NCI-H1092 treated with DMSO at 0.1 percent for 48 hours (cell line): ENCODE measurements around the gene SLC4A8.

Source experiments
- DNase-seq: peaks from one replicate; lab custom pipeline; 2025; lab: John Stamatoyannopoulos, UW

The SLC4A8 gene

DNA sequence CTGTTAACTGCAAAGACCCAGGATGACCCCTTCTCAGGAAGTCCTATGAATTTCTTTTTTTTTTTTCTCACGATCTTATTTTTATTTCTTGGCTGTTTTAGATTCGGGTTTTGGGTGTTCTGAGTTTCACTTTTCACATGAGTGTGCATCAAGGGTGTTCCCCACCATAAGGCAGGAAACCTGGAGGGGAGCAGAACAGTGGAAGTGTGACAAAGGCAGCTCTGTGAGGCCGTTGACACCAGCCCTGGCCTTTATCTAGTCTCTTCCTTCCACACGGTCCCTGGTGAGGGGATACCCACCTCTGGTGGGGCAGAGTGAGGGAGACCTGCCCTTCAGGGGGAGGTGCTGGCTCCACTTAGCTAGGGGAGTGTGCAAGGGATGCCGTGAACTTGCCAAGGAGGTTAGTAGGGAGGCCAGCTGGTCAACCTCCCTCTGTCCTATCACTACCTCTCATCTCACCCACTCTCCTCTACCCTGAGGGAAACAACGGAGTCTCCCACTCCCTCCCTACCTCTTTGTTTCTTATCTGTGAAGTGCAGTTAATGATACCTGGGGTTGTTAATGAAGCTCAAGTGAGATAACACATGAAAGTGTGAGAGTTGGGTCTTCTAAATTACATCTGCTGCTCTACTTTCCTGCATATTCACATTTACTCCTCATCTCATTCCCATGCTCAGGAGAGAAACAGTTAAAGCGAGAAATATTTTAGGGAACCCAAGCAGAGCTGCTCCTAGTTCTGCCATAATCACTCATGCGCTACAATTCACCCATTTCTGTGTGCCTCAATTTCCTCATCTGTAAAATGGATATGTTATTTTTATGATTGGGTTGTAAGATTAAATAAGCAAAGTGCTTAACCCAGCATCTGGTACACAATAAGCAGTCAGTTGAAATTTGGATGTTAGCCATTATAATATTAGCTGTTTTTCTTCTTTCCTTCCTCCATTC is 29.1 kb upstream of the SLC4A8 start:
- no peak for DNase-seq

DNA sequence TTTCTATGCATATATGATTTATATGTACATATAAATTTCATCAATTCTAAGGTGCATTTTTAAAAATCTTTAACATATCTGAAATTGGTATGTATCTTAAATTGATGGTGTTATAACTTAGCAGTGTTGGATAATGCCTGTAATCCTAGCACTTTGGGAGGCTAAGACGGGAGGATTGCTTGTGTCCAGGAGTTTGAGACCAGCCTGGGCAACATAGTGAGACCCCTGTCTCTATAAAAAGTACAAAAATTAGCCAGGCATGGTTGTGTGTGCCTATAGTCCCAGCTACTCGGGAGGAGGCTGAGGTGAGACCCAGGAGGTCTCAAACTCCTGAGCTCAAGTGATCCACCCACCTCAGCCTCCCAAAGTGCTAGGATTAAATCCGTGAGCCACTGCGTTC is 27.0 kb upstream of the SLC4A8 start:
- DNase-seq = no peak

GRCh38 chr12:51399891-51400290 is 24.7 kb upstream of the SLC4A8 start:
- no peak for DNase-seq

DNA sequence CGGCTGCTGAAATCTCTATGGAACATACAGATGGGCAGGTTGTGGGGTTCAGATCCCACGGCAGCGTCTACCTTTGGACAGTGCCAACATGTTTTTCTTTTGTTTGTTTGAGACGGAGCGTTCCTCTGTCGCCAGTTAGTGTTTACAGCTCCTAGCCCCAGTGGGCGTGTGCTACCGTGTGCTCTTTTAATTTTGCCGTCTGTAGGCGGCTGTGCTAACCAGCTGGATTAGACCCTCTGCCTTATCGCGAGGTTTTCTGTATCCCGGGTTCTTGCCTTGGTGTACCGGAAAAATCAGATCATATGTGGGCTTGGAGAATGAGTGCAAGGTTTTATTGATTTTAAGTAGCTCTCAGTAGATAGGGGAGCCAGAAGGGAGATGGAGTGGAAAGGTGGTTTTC is 23.6 kb upstream of the SLC4A8 start:
- no peak for DNase-seq

GRCh38 chr12:51401486-51401885 is 23.1 kb upstream of the SLC4A8 start:
- no peak for DNase-seq

GRCh38 chr12:51401900-51402299 is 22.7 kb upstream of the SLC4A8 start:
- DNase-seq = no peak

GRCh38 chr12:51403159-51403558 is 21.5 kb upstream of the SLC4A8 start:
- DNase-seq = no peak

DNA sequence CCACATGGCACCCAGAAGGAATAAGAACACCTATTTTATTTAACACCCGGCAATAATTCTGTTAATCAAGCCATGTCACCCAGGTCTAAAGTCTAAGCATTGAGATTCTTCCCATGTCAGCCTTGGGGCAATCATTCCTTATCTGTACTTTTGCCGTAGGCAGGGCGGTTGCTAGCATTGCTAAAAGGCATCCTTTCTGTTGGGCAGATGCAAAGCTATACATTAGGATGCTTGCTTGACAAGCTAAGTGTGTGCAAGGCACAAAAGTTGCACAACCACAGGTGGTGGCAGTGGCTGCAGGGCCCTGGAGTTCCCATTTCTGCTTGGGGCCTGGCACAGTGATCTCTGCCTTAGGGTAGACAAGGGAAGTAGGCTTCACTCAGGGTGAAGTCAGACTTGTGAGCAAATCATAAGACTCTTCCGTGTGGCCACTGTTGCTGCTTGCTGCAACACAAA is 20.9 kb upstream of the SLC4A8 start:
- no peak for DNase-seq

DNA sequence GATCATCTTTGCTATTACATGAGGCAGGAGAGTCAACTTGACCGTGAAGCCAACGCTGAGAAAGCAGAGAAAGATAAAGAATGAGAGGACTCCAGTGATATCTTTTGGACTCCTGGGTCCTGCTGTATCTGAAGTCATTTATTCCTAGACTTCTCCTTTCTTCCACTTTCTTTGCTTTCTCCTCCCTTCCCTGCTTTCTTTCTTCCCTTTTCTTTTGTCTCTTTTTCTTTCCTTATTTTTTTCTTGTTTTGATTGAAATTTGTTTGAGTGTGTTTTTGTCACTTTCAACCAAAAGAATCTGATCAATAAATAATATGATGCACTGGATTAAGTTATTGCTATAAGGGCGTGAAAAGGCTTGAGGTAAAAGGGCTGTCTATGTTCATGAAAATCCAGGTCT is 20.0 kb upstream of the SLC4A8 start:
- no peak for DNase-seq

- no peak for DNase-seq
Observed at GRCh38 chr12:51405801-51406207, 18.8 kb upstream of the SLC4A8 start.

- DNase-seq = no peak
Observed at GRCh38 chr12:51406290-51406689, 18.3 kb upstream of the SLC4A8 start.

GRCh38 chr12:51406859-51407258 is 17.8 kb upstream of the SLC4A8 start:
- DNase-seq = no peak

DNA sequence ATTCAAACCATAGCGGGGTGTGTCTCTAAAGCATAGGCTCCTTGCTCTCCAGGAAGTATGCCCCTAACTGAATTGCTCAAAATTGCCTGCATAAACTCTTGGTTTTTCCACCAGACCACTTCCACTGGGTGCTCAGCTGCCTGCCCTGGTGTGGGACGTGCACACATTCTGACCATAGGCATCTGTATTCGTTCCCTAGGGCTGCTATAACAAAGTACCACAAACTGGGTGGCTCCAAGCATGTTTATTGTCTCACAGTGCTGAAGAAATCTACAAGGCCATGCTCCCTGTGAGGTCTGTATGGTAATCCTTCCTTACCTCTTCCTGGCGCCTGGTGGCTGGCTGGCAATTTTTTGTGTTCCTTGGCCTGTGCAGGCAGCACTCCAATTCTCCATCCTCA is 17.0 kb upstream of the SLC4A8 start:
- DNase-seq = no peak

DNA sequence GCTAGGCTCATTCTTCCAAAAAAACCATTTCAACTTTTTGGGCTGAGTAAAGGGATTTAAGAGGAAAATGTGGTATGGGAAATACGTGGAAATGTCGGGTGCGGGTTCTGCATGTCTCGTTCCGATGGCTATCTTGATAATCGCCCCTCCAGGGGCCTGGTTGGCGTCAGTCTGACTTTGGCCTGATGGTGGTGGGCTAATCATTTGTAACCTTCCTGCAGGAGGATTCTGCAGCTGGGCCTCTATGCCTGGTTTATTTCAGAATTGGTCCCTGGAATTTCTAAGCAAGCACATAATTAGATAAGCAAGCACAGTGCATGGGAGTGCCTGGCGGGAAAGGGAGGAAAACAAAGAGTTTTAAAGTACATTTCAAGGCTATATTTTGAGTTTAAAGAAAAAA is 14.8 kb upstream of the SLC4A8 start:
- DNase-seq = no peak

DNA sequence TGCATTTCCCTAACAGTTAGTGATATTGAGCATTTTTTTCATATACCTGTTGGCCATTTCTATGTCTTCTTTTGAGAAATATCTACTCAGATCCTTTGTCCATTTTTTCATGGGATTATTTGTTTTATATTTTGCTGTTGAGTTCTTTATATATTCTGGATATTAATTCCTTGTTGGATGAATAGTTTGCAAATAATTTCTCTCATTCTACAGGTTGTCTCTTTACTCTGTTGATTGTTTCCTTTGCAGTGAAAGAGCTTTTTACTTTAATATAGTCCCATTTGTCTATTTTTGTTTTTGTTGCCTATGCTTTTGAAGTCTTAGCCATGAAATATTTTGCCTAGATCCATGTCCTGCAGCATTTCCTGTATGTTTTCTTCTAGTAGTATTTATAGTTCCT is 11.5 kb upstream of the SLC4A8 start:
- DNase-seq = no peak

GRCh38 chr12:51413791-51414190 is 10.8 kb upstream of the SLC4A8 start:
- no peak for DNase-seq

DNA sequence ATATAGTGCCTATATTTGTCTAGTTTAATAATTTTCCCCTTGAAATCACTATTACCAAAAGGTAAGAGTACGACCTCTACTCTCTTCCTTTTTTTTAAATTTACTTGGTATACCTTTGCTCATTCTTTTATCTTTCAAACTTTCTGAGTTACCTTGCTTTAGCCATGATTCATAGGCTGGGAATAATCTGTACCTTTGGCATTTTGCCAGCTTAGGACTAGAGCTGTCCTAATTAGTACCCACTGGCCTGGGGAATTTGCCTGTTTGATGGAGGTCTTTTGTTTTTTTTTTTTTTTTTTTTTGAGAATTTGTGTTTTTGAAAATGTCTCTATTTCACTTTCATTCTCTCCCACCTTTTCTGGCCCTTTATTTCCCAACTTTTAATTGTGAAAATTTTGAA is 8.7 kb upstream of the SLC4A8 start:
- DNase-seq = no peak

DNA sequence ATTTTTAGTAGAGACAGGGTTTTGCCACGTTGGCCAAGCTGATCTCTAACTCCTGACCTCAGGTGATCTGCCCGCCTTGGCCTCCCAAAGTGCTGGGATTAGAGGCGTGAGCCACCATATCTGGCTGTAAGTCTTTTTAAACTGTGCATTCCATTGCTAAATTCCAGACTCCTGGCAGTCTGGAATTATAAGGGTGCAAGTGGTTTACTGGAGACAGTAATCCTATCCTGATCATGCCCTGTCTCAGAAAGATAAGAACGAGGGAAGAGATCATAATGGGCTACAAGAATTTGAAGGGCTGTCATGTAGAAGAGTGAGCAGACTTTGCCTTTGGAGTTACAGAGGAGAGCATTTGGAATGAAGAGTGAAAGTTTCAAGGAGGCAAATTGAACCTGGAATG is 6.8 kb upstream of the SLC4A8 start:
- no peak for DNase-seq

- DNase-seq = peak; percentile 65
Observed at GRCh38 chr12:51419425-51420193, 5.0 kb upstream of the SLC4A8 start.

DNA sequence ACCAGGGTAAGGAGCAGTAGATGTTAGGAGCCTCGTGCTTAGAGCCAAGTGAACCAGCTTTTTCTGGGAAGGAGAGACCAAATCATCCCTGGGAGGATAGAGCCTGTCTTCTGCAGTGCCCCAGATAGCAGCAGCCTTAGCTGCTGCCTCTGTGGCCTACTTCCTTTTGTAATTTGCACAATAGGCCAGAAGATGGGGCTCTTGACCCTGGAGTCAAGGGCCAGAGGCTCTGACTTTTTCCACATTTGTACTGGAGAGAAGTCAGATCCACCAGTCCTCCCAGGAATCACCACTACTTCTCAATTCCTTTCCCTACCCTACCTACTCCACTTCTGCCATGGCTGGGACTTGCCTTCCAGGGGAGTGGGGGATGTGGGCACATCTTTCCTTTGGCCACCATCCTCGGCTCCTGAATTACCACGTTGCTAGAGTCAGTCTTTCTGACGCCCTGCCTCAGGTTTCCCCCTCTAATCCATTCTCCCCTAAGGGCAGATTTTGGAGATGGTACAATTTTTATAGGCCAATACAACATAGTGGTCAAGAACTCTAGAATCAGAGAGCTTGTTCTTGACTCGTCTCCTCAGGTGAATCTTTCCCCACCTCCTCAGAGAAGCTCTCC is 3.3 kb upstream of the SLC4A8 start:
- peak; percentile 34 for DNase-seq

- no peak for DNase-seq
Observed at GRCh38 chr12:51424094-51424661, 453 bp upstream of the SLC4A8 start.

DNA sequence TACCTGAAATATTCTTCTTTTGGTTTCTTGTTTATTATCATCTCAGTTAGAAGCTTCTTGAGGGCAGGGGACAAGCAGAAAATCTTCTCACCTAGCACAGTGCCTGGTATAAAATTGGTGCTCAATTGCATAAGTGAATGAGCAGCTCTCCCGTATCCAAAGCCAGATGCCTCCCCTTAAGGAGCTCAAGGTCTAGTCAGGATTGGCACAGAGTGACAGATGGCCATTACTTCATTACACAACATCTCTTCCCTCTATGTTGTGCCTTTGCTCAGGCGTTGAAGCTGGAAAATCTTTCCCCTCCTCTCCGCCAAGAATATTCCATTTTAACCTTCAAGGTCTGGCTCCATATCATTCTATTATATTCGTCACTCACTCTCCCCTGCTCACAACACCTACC is 3.6 kb downstream of the SLC4A8 start:
- DNase-seq = no peak
